ENCODE data around the gene PCDH9.

GRCh38 chr13:66673401-66673800 lies 556.7 kb downstream of the PCDH9 start:
- no peak for TF ChIP-seq SPI1 (IDR thresholded peaks at IDR 0.05; ENCODE audit: borderline replicate concordance, low read depth)
- TF ChIP-seq CTCF (IDR thresholded peaks at IDR 0.05; ENCODE audit: insufficient read depth, low read length), result no peak
- no peak for TF ChIP-seq POLR2AphosphoS5 (IDR thresholded peaks at IDR 0.05; ENCODE audit: low read depth)
- no peak for TF ChIP-seq GABPA (IDR thresholded peaks at IDR 0.05; ENCODE audit: low read depth)
